ENCODE results near the gene BORCS8. TPM values are rescaled to one million over a fixed set of nuclear protein-coding genes. Genes with fewer than 3 reads are reported as not detected.

The BORCS8 gene
- total and polyA plus RNA-seq, 2 donors (not counting 3 experiments of a cell fraction or from before 2014, with no cell fraction given), result 37.4 to 45.8 TPM

DNA sequence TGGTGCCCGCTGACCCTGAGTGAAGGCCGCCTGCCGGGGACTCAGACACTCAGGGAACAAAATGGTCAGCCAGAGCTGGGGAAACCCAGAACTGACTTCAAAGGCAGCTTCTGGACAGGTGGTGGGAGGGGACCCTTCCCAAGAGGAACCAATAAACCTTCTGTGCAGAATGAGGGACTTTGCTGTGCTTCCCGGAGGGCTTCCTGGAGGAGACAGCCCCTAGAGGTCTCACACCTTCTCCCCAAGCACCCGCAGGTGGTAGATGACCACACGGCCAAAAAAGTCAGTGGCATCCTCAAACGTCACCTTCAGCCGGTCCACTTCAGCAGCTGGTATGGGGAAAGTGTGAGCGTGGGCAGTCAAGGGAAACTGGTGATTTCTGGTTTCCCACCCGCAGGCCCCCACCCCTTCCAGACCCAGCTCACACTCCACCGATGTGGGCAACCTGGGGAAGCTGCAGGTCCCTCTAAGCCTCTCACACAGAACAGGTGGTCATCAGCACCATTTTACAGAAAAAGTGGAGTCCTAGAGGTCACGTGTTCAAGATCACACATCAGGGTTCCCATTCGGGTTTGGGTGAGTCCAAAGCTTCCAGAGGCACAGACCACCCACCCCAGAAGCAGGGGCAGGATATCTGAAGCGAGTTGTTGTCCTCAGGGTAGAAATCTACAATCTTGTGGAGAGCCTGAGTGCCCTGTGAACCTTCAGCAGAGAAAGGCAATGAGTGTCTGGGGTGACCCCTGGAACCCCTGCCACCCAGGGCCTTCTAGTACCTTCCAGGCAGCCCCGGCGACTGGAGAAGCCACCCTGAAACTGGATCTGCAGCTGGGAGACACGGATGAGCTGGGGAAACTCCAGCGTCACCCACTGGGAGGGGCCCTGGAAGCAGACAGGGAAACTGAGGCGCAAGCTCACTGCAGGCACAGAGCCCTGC is 10.0 kb upstream of the BORCS8 start:
- CTCF ChIA-PET, result interaction anchor here (1.3 to 2.0 kb wide), 2 partner anchors 10 to 289 kb away, joined by 3 to 13 read pairs; partner anchors contain the start of genes BORCS8 and RFXANK

More for the DNA sequence above, 10.0 kb upstream of the BORCS8 start:
- Histone ChIP-seq H3K9me3 (replicated peaks; ENCODE audit: control insufficient read depth, insufficient read depth, low read length) (no peaks in the 10 kb centered on the region), H3K27ac (ENCODE audit: insufficient read depth, low read depth, low read length) (no peak overlapping the region), H4K20me1 (replicated peaks; ENCODE audit: control insufficient read depth, extremely low read depth, insufficient read depth, low read length) (no peaks in the 10 kb centered on the region), H2AFZ (ENCODE audit: low read depth, low read length) (no peak overlapping the region), H3K4me3 (replicated peaks in 1 of 3; ENCODE audit: insufficient read depth in 1 of 3, low read depth in 1 of 3, low read length in 3 of 3) (peak overlapping the region in 1 of 3 experiments; percentile 59), H3K27me3 (ENCODE audit: control insufficient read depth in 2 of 2, insufficient read depth in 2 of 2, low read length in 2 of 2) (no peaks in the 10 kb centered on the region), H3K9me1 (replicated peaks; ENCODE audit: control insufficient read depth, extremely low read depth, insufficient read depth, low read length) (no peaks in the 10 kb centered on the region), H3K79me2 (ENCODE audit: control insufficient read depth, insufficient read depth, low read length) (peaks cover 12% of the 10 kb centered on the region), H3K36me3 (ENCODE audit: control insufficient read depth in 2 of 2, extremely low read depth in 1 of 2, insufficient read depth in 2 of 2, low read length in 2 of 2) (peaks cover 9 to 22% of the 10 kb centered on the region in 2 experiments), H3K4me1 (ENCODE audit: control insufficient read depth, extremely low read depth, insufficient read depth, low read length) (peaks cover 6% of the 10 kb centered on the region), H3K4me2 (ENCODE audit: insufficient read depth, low read length) (peak overlapping the region; percentile 80), H3K9ac (replicated peaks; ENCODE audit: extremely low read depth, insufficient read depth, low read length) (no peak overlapping the region)
- no peak for TF ChIP-seq JUN (IDR thresholded peaks at IDR 0.05; ENCODE audit: borderline replicate concordance, insufficient read depth, insufficient read length, low read depth)
- no peak for TF ChIP-seq GATA2 (IDR thresholded peaks at IDR 0.05; ENCODE audit: insufficient read depth, insufficient read length, low read depth, low read length)
- no peak for TF ChIP-seq CTCF (IDR thresholded peaks at IDR 0.05; ENCODE audit: extremely low read depth in 1 of 2, insufficient read depth in 1 of 2, low read depth in 1 of 2, low read length in 2 of 2)
- TF ChIP-seq MYC (IDR thresholded peaks at IDR 0.05; ENCODE audit: low read depth, low read length), result no peak
- BruUV-seq (replicated peaks), result no TSS peak
- DNase-seq (ENCODE audit: low read depth, low spot score), result no peak
- no peak for FAIRE-seq
- dilution Hi-C loops (cut with MboI; ENCODE audit: extremely low pct_ligation_motif_present, low sequenced_read_pairs), result no loop called here
- POLR2A ChIA-PET, result no interaction called here
- intact Hi-C loops (cut with micrococcal nuclease), result no loop called here
